Fibroblast of lung (primary cell): ENCODE results near the gene ZNF835. TPM values are rescaled to one million over a fixed set of nuclear protein-coding genes. Genes with fewer than 3 reads are reported as not detected.

Experiments used
- DNase-seq, 2 donors: peaks; one replicate each; pipeline versions ENCODE4 v3.0.0 to v3.0.0-alpha.2; 2010; ENCODE audit warnings: low read depth in 2 of 2
- H2AFZ ChIP-seq: 2 replicates; pipeline ENCODE4 v1.5.1; 2012; ENCODE audit warnings: low read length, control low read depth, inconsistent platforms
- H3K27ac ChIP-seq: 2 replicates; pipeline ENCODE4 v1.5.1; 2011; ENCODE audit warnings: low read length, control low read depth; ENCODE audit not compliant: insufficient read depth
- H3K27me3 ChIP-seq: 2 replicates; pipeline ENCODE4 v1.5.1; 2011; ENCODE audit warnings: mild to moderate bottlenecking, low read length; ENCODE audit not compliant: control insufficient read depth, insufficient read depth
- H3K36me3 ChIP-seq: 2 replicates; pipeline ENCODE4 v1.5.1; 2011; ENCODE audit warnings: low read length; ENCODE audit not compliant: control insufficient read depth, insufficient read depth
- H3K4me1 ChIP-seq: 2 replicates; pipeline ENCODE4 v1.5.1; 2011; ENCODE audit warnings: low read length; ENCODE audit not compliant: control insufficient read depth, insufficient read depth; ENCODE audit errors: extremely low read depth
- H3K4me2 ChIP-seq: 2 replicates; pipeline ENCODE4 v1.5.1; 2011; ENCODE audit warnings: low read length, control low read depth; ENCODE audit not compliant: insufficient read depth; ENCODE audit errors: extremely low read depth
- H3K4me3 ChIP-seq, 4 experiments: fragments of 200-600 bp in 1 of 4; sonication (generic) in 1 of 4; replicated peaks in 1 of 4; 2 replicates each; pipeline ENCODE4 v1.5.1; 2011 to 2016; ENCODE audit warnings: low read length in 4 of 4, low read depth in 3 of 4, mild to moderate bottlenecking in 3 of 4, control low read depth in 2 of 4, inconsistent platforms in 1 of 4, mixed read lengths in 1 of 4; ENCODE audit not compliant: insufficient read depth in 1 of 4; ENCODE audit errors: control extremely low read depth in 1 of 4
- H3K79me2 ChIP-seq: 2 replicates; pipeline ENCODE4 v1.5.1; 2012; ENCODE audit warnings: mild to moderate bottlenecking, low read length, inconsistent platforms; ENCODE audit not compliant: control insufficient read depth, insufficient read depth
- H3K9ac ChIP-seq: 2 replicates; pipeline ENCODE4 v1.5.1; 2011; ENCODE audit warnings: mild to moderate bottlenecking, low read length, control low read depth; ENCODE audit not compliant: insufficient read depth
- H3K9me3 ChIP-seq: 2 replicates; pipeline ENCODE4 v1.5.1; 2012; ENCODE audit warnings: low read depth, low read length; ENCODE audit not compliant: control insufficient read depth, insufficient read depth
- H4K20me1 ChIP-seq: 2 replicates; pipeline ENCODE4 v1.5.1; 2011; ENCODE audit warnings: low read length; ENCODE audit not compliant: control insufficient read depth, insufficient read depth; ENCODE audit errors: extremely low read depth
- EZH2 ChIP-seq: IDR thresholded peaks from 2 replicates; pipeline ENCODE4 v1.5.1; 2012; ENCODE audit warnings: low read length, control low read depth, mild to moderate bottlenecking; ENCODE audit errors: missing control alignments
- polyA plus RNA-seq, 2 donors: library from polyadenylated mRNA; depleted of rRNA in 1 of 2; stranded (reverse) in 1 of 2; unstranded in 1 of 2; fragments of >200 nt; gene quantifications; 2 replicates each; pipeline ENCODE4 v1.2.1, GENCODE V29; 2011 to 2012; ENCODE audit warnings: missing spikeins in 1 of 2
- total RNA-seq: library from RNA; depleted of rRNA; stranded (reverse); fragments of >200 nt; gene quantifications from 2 replicates; pipeline ENCODE4 v1.2.1, GENCODE V29; 2014
- TF ChIP-seq, protein P1 (sequence below), 2 donors: IDR thresholded peaks in 1 of 2; conservative IDR thresholded peaks in 1 of 2; 1 replicate in 1 of 2; 2 replicates in 1 of 2; pipeline ENCODE4 v1.5.1; 2011 to 2012; ENCODE audit warnings: low read length in 2 of 2, control low read depth in 1 of 2, inconsistent platforms in 1 of 2, low read depth in 1 of 2, mild to moderate bottlenecking in 1 of 2

ZNF835 gene
- total and polyA plus RNA-seq, 2 donors (not counting 1 experiment from before 2014, with no cell fraction given): 3.6 TPM; not detected in 1

DNA sequence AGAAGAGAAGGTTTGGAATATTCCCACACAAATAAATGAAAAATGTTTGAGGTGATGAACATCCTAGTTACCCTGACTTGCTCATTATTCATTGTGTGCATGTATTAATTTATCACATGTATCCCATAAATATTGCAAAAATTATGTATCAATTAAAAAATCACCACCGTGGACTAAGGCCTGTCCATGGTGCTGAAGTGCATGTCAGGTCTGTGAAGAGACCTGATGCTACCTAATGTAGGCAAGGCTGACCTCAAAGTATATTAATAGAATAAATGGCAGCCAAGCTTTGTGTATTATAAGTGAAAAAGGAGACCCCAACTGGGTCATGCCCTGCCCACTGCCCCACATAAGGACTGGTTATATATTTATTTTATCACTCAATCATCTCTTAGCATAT is 34.4 kb upstream of the ZNF835 start:
- Histone ChIP-seq H3K27me3 (no peaks in the 10 kb centered on the region), H3K4me3 (no peak overlapping the region), H3K4me2 (no peak overlapping the region), H3K79me2 (no peaks in the 10 kb centered on the region), H3K9ac (no peak overlapping the region), H3K9me3 (no peaks in the 10 kb centered on the region), H3K4me1 (no peaks in the 10 kb centered on the region), H3K36me3 (no peaks in the 10 kb centered on the region), H3K27ac (no peak overlapping the region), H2AFZ (no peak overlapping the region), H4K20me1 (no peaks in the 10 kb centered on the region)
- TF ChIP-seq EZH2: no peak
- TF ChIP-seq, protein P1, sequence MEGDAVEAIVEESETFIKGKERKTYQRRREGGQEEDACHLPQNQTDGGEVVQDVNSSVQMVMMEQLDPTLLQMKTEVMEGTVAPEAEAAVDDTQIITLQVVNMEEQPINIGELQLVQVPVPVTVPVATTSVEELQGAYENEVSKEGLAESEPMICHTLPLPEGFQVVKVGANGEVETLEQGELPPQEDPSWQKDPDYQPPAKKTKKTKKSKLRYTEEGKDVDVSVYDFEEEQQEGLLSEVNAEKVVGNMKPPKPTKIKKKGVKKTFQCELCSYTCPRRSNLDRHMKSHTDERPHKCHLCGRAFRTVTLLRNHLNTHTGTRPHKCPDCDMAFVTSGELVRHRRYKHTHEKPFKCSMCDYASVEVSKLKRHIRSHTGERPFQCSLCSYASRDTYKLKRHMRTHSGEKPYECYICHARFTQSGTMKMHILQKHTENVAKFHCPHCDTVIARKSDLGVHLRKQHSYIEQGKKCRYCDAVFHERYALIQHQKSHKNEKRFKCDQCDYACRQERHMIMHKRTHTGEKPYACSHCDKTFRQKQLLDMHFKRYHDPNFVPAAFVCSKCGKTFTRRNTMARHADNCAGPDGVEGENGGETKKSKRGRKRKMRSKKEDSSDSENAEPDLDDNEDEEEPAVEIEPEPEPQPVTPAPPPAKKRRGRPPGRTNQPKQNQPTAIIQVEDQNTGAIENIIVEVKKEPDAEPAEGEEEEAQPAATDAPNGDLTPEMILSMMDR (conservative IDR thresholded peaks at IDR 0.05 in 1 of 2, IDR thresholded peaks at IDR 0.05 in 1 of 2; ENCODE audit: low read depth in 1 of 2, low read length in 2 of 2): no peak
- no peak for DNase-seq

DNA sequence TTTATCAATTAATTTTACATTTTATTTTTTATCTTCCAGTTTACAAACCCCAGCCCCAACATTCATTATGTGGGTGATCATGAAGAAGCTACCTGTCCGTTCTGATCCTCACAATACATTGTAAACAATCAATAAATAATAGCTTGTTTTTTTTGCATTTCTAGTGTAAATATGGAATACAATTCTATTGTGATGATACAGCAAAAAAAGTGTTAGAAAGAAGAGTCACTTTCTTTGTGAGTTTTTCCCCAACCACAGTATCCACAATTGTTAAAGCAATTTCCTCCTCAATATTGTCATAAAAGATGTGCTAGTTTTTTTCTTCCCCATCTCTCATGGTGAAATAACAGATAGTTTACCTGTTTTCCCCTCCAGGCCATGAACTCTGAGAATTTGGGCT is 30.3 kb upstream of the ZNF835 start:
- Histone ChIP-seq H3K4me2 (no peak overlapping the region), H3K9me3 (no peaks in the 10 kb centered on the region), H2AFZ (no peak overlapping the region), H3K27ac (no peak overlapping the region), H3K27me3 (no peaks in the 10 kb centered on the region), H3K9ac (no peak overlapping the region), H3K4me3 (no peak overlapping the region), H3K4me1 (no peaks in the 10 kb centered on the region), H3K36me3 (no peaks in the 10 kb centered on the region), H4K20me1 (no peaks in the 10 kb centered on the region), H3K79me2 (no peaks in the 10 kb centered on the region)
- DNase-seq: no peak
- no peak for TF ChIP-seq EZH2
- TF ChIP-seq, protein P1 (conservative IDR thresholded peaks at IDR 0.05 in 1 of 2, IDR thresholded peaks at IDR 0.05 in 1 of 2; ENCODE audit: low read depth in 1 of 2, low read length in 2 of 2): no peak

DNA sequence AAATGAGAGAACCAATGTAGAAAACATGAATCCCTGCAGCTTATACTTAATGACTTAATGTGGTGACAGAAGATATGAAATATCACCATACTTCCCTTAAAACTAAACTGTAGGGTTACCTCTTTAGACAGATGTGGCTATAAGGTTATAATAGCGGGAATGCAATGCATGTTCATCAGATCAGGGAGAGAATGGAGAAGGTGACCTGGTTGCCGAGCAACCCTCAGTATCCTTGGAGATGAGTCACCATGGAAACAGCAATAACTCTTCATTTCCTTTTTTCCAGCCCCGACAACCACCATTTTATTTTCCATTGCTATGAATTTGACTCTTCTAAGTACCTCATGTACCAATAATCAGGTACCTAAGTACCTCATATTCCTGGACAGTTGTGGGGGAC is 28.0 kb upstream of the ZNF835 start:
- no peak overlapping the region for H2AFZ ChIP-seq
- no peak overlapping the region for H3K4me2 ChIP-seq
- H3K79me2 ChIP-seq: no peaks in the 10 kb centered on the region
- H3K9me3 ChIP-seq: no peaks in the 10 kb centered on the region
- no peak overlapping the region for H3K4me3 ChIP-seq
- no peaks in the 10 kb centered on the region for H4K20me1 ChIP-seq
- no peak for DNase-seq
- H3K27me3 ChIP-seq: no peaks in the 10 kb centered on the region
- no peaks in the 10 kb centered on the region for H3K36me3 ChIP-seq
- TF ChIP-seq, protein P1 (conservative IDR thresholded peaks at IDR 0.05 in 1 of 2, IDR thresholded peaks at IDR 0.05 in 1 of 2; ENCODE audit: low read depth in 1 of 2, low read length in 2 of 2): no peak
- no peak for TF ChIP-seq EZH2
- no peak overlapping the region for H3K9ac ChIP-seq
- H3K4me1 ChIP-seq: no peaks in the 10 kb centered on the region
- H3K27ac ChIP-seq: no peak overlapping the region
